Measurements from ENCODE around the gene PSME2. TPM values are rescaled to one million over a fixed set of nuclear protein-coding genes. Genes with fewer than 3 reads are reported as not detected.

Gene PSME2
- total RNA-seq, 1 donor from 2014 or later = 285 TPM

- peaks cover 27% of the 10 kb centered on the region for H3K4me1 Mint-ChIP-seq
- no peaks in the 10 kb centered on the region for H3K27me3 Mint-ChIP-seq
- H3K4me3 Mint-ChIP-seq = peak within 1 kb of the TSS; percentile 99
- no peak for TF ChIP-seq CTCF (IDR thresholded peaks at IDR 0.05)
- ChIA-PET CTCF (interaction anchor here (0.6 to 2.6 kb wide), 13 partner anchors 11 to 194 kb away, joined by 3 to 15 read pairs (median 5); partner anchors contain the start of genes EMC9, IRF9, PSME1 and PSME2), POLR2A (interaction anchor here (0.6 to 6.1 kb wide), 48 partner anchors 9 to 1324 kb away, joined by 3 to 239 read pairs (median 7); partner anchors contain the start of genes ACIN1, C14orf119, CARMIL3 and CBLN3)
- H3K27ac Mint-ChIP-seq = peak within 1 kb of the TSS; percentile 100
- peaks cover 50% of the 10 kb centered on the region for H3K36me3 Mint-ChIP-seq (ENCODE audit: low read depth)
- no peaks in the 10 kb centered on the region for H3K9me3 Mint-ChIP-seq
- intact Hi-C loops (cut with micrococcal nuclease) = loop anchor here (1.0 to 10.0 kb wide), 17 partner anchors 9 to 1020 kb away; partner anchors contain the start of genes ACIN1, C14orf119, CHMP4A and EMC9
- DNase-seq (peak; percentile 97), ATAC-seq (ENCODE audit: low read depth) (peak; percentile 83)
Observed at GRCh38 chr14:24114532-24115421, 31.6 kb downstream of the PSME2 start, which contains the start of the genes DCAF11 and NRL. DCAF11 (plus strand) TSS chr14:24114777; CDS start chr14:24115595, 818 bp downstream. NRL (minus strand) TSS chr14:24114949; CDS start chr14:24082848, 32,101 bp downstream.

GRCh38 chr14:24113801-24114531, 32.4 kb downstream of the PSME2 start:
- DNase-seq (peak; percentile 74), ATAC-seq (ENCODE audit: low read depth) (peak; percentile 17)
- Mint-ChIP-seq H3K9me3 (no peaks in the 10 kb centered on the region), H3K27me3 (no peaks in the 10 kb centered on the region), H3K36me3 (ENCODE audit: low read depth) (peaks cover 42% of the 10 kb centered on the region), H3K4me3 (peak overlapping the region; percentile 99), H3K4me1 (peaks cover 29% of the 10 kb centered on the region), H3K27ac (peak overlapping the region; percentile 100)
- intact Hi-C loops (cut with micrococcal nuclease) = loop anchor here (1.0 to 10.0 kb wide), 16 partner anchors 19 to 1019 kb away; partner anchors contain the start of genes ACIN1, C14orf119, CHMP4A and EMC9
- ChIA-PET CTCF (interaction anchor here (0.6 to 2.6 kb wide), 14 partner anchors 12 to 195 kb away, joined by 3 to 15 read pairs (median 5); partner anchors contain the start of genes CHMP4A, EMC9, IRF9 and PSME1), POLR2A (interaction anchor here (0.6 to 6.1 kb wide), 49 partner anchors 9 to 1323 kb away, joined by 3 to 239 read pairs (median 7); partner anchors contain the start of genes ACIN1, C14orf119, CARMIL3 and CBLN3)
- TF ChIP-seq CTCF (IDR thresholded peaks at IDR 0.05) = no peak

GRCh38 chr14:24113379-24113800, 33.0 kb downstream of the PSME2 start:
- Mint-ChIP-seq H3K4me3 (peak overlapping the region; percentile 99), H3K27me3 (no peaks in the 10 kb centered on the region), H3K4me1 (peaks cover 35% of the 10 kb centered on the region), H3K9me3 (no peaks in the 10 kb centered on the region), H3K27ac (peak overlapping the region; percentile 100), H3K36me3 (ENCODE audit: low read depth) (peaks cover 36% of the 10 kb centered on the region)
- intact Hi-C loops (cut with micrococcal nuclease) = loop anchor here (10.0 kb wide), 1 partner anchor 1019 kb away; the partner anchor contains the start of genes ACIN1 and C14orf119
- ATAC-seq (ENCODE audit: low read depth) (no peak), DNase-seq (no peak)
- ChIA-PET CTCF (interaction anchor here (0.7 to 2.6 kb wide), 10 partner anchors 18 to 100 kb away, joined by 3 to 15 read pairs (median 8); partner anchors contain the start of genes CHMP4A, EMC9, IRF9 and PSME1), POLR2A (interaction anchor here (0.6 to 6.1 kb wide), 31 partner anchors 8 to 1018 kb away, joined by 3 to 239 read pairs (median 9); partner anchors contain the start of genes ACIN1, C14orf119, CARMIL3 and CBLN3)
- TF ChIP-seq CTCF (IDR thresholded peaks at IDR 0.05) = no peak

- H3K4me1 Mint-ChIP-seq = peaks cover 20% of the 10 kb centered on the region
- CTCF ChIA-PET = interaction anchor here (1.1 to 5.6 kb wide), 7 partner anchors 19 to 223 kb away, joined by 4 to 45 read pairs (median 10); partner anchors contain the start of genes CARMIL3, IRF9, PSME2 and RNF31
- H3K27me3 Mint-ChIP-seq = no peaks in the 10 kb centered on the region
- intact Hi-C loops (cut with micrococcal nuclease) = loop anchor here (10.0 kb wide), 1 partner anchor 1016 kb away; the partner anchor contains the start of genes ACIN1 and C14orf119
- POLR2A ChIA-PET = interaction anchor here (0.5 to 9.8 kb wide), 9 partner anchors 16 to 105 kb away, joined by 3 to 115 read pairs (median 5); partner anchors contain the start of genes EMC9, MDP1, PCK2 and PSME1
- no peak for DNase-seq
- TF ChIP-seq CTCF (IDR thresholded peaks at IDR 0.05) = no peak
- H3K9me3 Mint-ChIP-seq = no peaks in the 10 kb centered on the region
- peaks cover 19% of the 10 kb centered on the region for H3K36me3 Mint-ChIP-seq (ENCODE audit: low read depth)
- no peak for ATAC-seq (ENCODE audit: low read depth)
- no peak overlapping the region for H3K27ac Mint-ChIP-seq
- no peak overlapping the region for H3K4me3 Mint-ChIP-seq
Observed at GRCh38 chr14:24110523-24110922, 35.9 kb downstream of the PSME2 start.
